ENCODE measurements around the gene NRG3. TPM values are rescaled to one million over a fixed set of nuclear protein-coding genes. Genes with fewer than 3 reads are reported as not detected.

NRG3 gene
- total RNA-seq, 1 experiment from 2014 or later: not detected

- no peak overlapping the region for H3K4me2 ChIP-seq (ENCODE audit: low read length)
- intact Hi-C loops (cut with micrococcal nuclease): no loop called here
- no peak overlapping the region for H3K9ac ChIP-seq (ENCODE audit: low read length)
- H4K20me1 ChIP-seq (ENCODE audit: insufficient read depth): no peaks in the 10 kb centered on the region
- no peaks in the 10 kb centered on the region for H3K27me3 ChIP-seq (ENCODE audit: insufficient read depth, low read length)
- no peaks in the 10 kb centered on the region for H3K9me2 ChIP-seq (ENCODE audit: insufficient read depth)
- DNase-seq (ENCODE audit: low read depth, low spot score): no peak
- peaks cover 3 to 12% of the 10 kb centered on the region in 2 experiments; a peak in 2 of 4 replicates for H3K9me3 ChIP-seq (ENCODE audit: control insufficient read depth in 1 of 2, insufficient read depth in 1 of 2, low read depth in 1 of 2, low read length in 2 of 2)
- ChIA-PET POLR2A (no interaction called here), CTCF (no interaction called here), RAD21 (ENCODE audit: low non-redundant PET in 1 of 2, low total read pairs in 2 of 2, uncharacterized antibody in 2 of 2, unreplicated experiment in 2 of 2) (no interaction called here)
- no peaks in the 10 kb centered on the region for H3K79me2 ChIP-seq (ENCODE audit: insufficient read depth, low read length)
- no TSS peak for BruUV-seq (replicated peaks)
- no peak for ATAC-seq
- H3K27ac ChIP-seq (ENCODE audit: low read depth, low read length): no peak overlapping the region
- no peak overlapping the region for H2AFZ ChIP-seq (ENCODE audit: low read depth, low read length, poor library complexity, severe bottlenecking)
- TF ChIP-seq CEBPB (IDR thresholded peaks at IDR 0.05; ENCODE audit: low read depth): no peak
- no peaks in the 10 kb centered on the region for H3K36me3 ChIP-seq (ENCODE audit: control insufficient read depth in 1 of 2, insufficient read depth in 2 of 2, low read length in 2 of 2)
- H3K4me3 ChIP-seq (replicated peaks in 1 of 2; ENCODE audit: low read depth in 1 of 2, low read length in 2 of 2): no peak overlapping the region
- no peaks in the 10 kb centered on the region for H3K4me1 ChIP-seq (ENCODE audit: control insufficient read depth in 1 of 2, insufficient read depth in 2 of 2, low read length in 2 of 2)
Measured at GRCh38 chr10:82515256-82515655, 640.3 kb downstream of the NRG3 start.

DNA sequence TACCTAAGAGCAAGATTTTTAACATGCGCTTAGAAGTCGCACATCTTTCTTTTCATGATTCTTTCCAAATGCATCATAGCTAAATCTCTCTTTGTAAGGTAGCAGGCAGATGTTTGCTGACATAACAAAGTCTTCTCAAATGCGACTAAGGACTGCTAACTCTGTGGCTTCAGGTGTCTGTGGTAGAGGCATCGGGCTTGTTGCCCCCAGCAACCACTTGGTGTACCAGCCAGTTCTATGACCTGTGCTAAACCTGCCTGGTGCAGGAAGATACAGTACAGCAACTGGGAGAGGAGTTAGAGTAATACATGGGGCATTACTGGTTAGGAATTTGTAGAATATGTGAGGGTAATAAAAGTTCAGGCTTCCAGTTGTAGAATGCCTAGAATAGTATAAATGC, 654.1 kb downstream of the NRG3 start:
- BruUV-seq (replicated peaks): no TSS peak
- no peak for ATAC-seq
- H3K9me2 ChIP-seq (ENCODE audit: insufficient read depth): no peaks in the 10 kb centered on the region
- intact Hi-C loops (cut with micrococcal nuclease): no loop called here
- DNase-seq (ENCODE audit: low read depth, low spot score): no peak
- H3K79me2 ChIP-seq (ENCODE audit: insufficient read depth, low read length): no peaks in the 10 kb centered on the region
- H3K4me3 ChIP-seq (replicated peaks in 1 of 2; ENCODE audit: low read depth in 1 of 2, low read length in 2 of 2): no peak overlapping the region
- H3K4me2 ChIP-seq (ENCODE audit: low read length): no peak overlapping the region
- no peaks in the 10 kb centered on the region for H3K36me3 ChIP-seq (ENCODE audit: control insufficient read depth in 1 of 2, insufficient read depth in 2 of 2, low read length in 2 of 2)
- H3K9ac ChIP-seq (ENCODE audit: low read length): no peak overlapping the region
- no peaks in the 10 kb centered on the region for H4K20me1 ChIP-seq (ENCODE audit: insufficient read depth)
- ChIA-PET POLR2A (no interaction called here), RAD21 (ENCODE audit: low non-redundant PET in 1 of 2, low total read pairs in 2 of 2, uncharacterized antibody in 2 of 2, unreplicated experiment in 2 of 2) (no interaction called here), CTCF (no interaction called here)
- TF ChIP-seq CTCF (IDR thresholded peaks at IDR 0.05 in 2 of 3, conservative IDR thresholded peaks at IDR 0.05 in 1 of 3; ENCODE audit: borderline replicate concordance in 1 of 3, insufficient read depth in 1 of 3, low read depth in 2 of 3, low read length in 2 of 3): no peak
- no peak for TF ChIP-seq ZNF274 (IDR thresholded peaks at IDR 0.05; ENCODE audit: low read depth, low read length)
- no peak for TF ChIP-seq SP1 (IDR thresholded peaks at IDR 0.05; ENCODE audit: low read depth)
- no peak for TF ChIP-seq ELF1 (IDR thresholded peaks at IDR 0.05; ENCODE audit: borderline replicate concordance, low read depth)
- TF ChIP-seq POLR2AphosphoS5 (IDR thresholded peaks at IDR 0.05; ENCODE audit: low read depth, low read length): no peak
- no peak for TF ChIP-seq RAD21 (IDR thresholded peaks at IDR 0.05; ENCODE audit: low read depth)
- TF ChIP-seq YY1 (IDR thresholded peaks at IDR 0.05; ENCODE audit: extremely low read depth, insufficient replicate concordance, low read depth, low read length): no peak
- TF ChIP-seq FOSL1 (IDR thresholded peaks at IDR 0.05; ENCODE audit: low read depth): no peak
- H3K4me1 ChIP-seq (ENCODE audit: control insufficient read depth in 1 of 2, insufficient read depth in 2 of 2, low read length in 2 of 2): no peaks in the 10 kb centered on the region
- no peak overlapping the region for H3K27ac ChIP-seq (ENCODE audit: low read depth, low read length)
- H2AFZ ChIP-seq (ENCODE audit: low read depth, low read length, poor library complexity, severe bottlenecking): no peak overlapping the region
- H3K27me3 ChIP-seq (ENCODE audit: insufficient read depth, low read length): no peaks in the 10 kb centered on the region
- peaks cover 14 to 19% of the 10 kb centered on the region in 2 experiments; a peak in 3 of 4 replicates for H3K9me3 ChIP-seq (ENCODE audit: control insufficient read depth in 1 of 2, insufficient read depth in 1 of 2, low read depth in 1 of 2, low read length in 2 of 2)
